ENCODE data around the gene CAMK2G.
"Not testable (repeated sequence)": the region's sequence is repeated elsewhere in the genome, so short reads cannot be mapped to it uniquely, and the experiment has no call there.

The CAMK2G gene

GRCh38 chr10:73807471-73807870 is 66.9 kb downstream of the CAMK2G start:
- no peak for DNase-seq

GRCh38 chr10:73806176-73806950 is 68.0 kb downstream of the CAMK2G start:
- no peak for DNase-seq

GRCh38 chr10:73803680-73804286 is 70.6 kb downstream of the CAMK2G start:
- no peak for DNase-seq

GRCh38 chr10:73802276-73802991 is 71.9 kb downstream of the CAMK2G start:
- DNase-seq, result no peak

GRCh38 chr10:73801253-73801590 is 73.1 kb downstream of the CAMK2G start:
- no peak for DNase-seq

- DNase-seq, result no peak
These were observed 73.6 kb downstream of the CAMK2G start for GRCh38 chr10:73800560-73801252.

- no peak for DNase-seq
These were observed 74.3 kb downstream of the CAMK2G start for GRCh38 chr10:73799899-73800559.

- DNase-seq, result no peak
These were observed 75.3 kb downstream of the CAMK2G start for GRCh38 chr10:73798927-73799560.

- DNase-seq, result no peak
These were observed 76.3 kb downstream of the CAMK2G start for GRCh38 chr10:73798087-73798486.

GRCh38 chr10:73797324-73798025 is 76.9 kb downstream of the CAMK2G start:
- no peak for DNase-seq

GRCh38 chr10:73796766-73797165 is 77.6 kb downstream of the CAMK2G start:
- no peak for DNase-seq

GRCh38 chr10:73796035-73796434 is 78.3 kb downstream of the CAMK2G start:
- not testable (repeated sequence) for DNase-seq

GRCh38 chr10:73795491-73795890 is 78.9 kb downstream of the CAMK2G start:
- not testable (repeated sequence) for DNase-seq

GRCh38 chr10:73793456-73793855 is 80.9 kb downstream of the CAMK2G start:
- no peak for DNase-seq

- no peak for DNase-seq
These were observed 82.4 kb downstream of the CAMK2G start for GRCh38 chr10:73791871-73792400.

GRCh38 chr10:73790886-73791625 is 83.3 kb downstream of the CAMK2G start:
- DNase-seq, result no peak

- no peak for DNase-seq
These were observed 84.7 kb downstream of the CAMK2G start for GRCh38 chr10:73789659-73790055.

- no peak for DNase-seq
These were observed 85.3 kb downstream of the CAMK2G start for GRCh38 chr10:73788864-73789658.

GRCh38 chr10:73787031-73787800 is 87.1 kb downstream of the CAMK2G start:
- DNase-seq, result not testable (repeated sequence)
